GM10248 (cell line): ENCODE measurements around the gene DDX50.

Source experiments
- CTCF ChIA-PET: fragments of 300-600 bp; sonication (Branson Sonifier 250); formaldehyde crosslinking; extraction: SDS; loops from one replicate; lab custom pipeline; 2021; ENCODE audit warnings: antibody characterized with exemption; lab: Yijun Ruan, JAX
- POLR2A ChIA-PET: fragments of 350-650 bp; sonication (Branson Sonifier 250); formaldehyde crosslinking; extraction: SDS; loops from one replicate; lab custom pipeline; 2020; ENCODE audit warnings: antibody characterized with exemption; lab: Yijun Ruan, JAX
- DNase-seq: peaks from one replicate; pipeline ENCODE4 v3.0.0; 2012; ENCODE audit errors: extremely low spot score
- TF ChIP-seq, protein P1 (sequence below): IDR thresholded peaks from 2 replicates; pipeline ENCODE4 v1.5.1; 2012; ENCODE audit warnings: mild to moderate bottlenecking, low read depth; ENCODE audit errors: extremely low read depth, missing control alignments, control extremely low read depth

The DDX50 gene

DNA sequence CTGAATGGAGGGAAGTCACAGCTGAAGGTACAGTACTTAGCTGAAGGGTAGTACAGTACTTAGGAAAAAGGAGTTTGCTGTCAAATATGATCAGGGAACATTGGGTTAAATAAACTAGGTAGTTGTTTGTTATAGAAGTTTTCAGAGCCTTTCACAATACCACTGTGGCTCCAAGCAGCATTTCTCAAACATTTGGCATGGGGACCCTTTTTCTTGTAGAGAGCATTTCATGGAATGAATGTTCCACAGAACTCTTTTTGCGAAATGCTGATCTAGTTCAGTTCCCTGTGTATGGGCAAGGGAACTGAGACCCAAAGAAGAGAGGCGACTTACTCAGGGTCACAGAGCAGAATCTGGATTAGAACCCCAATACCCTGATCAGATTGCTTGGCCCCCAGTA is 31.5 kb upstream of the DDX50 start:
- no peak for DNase-seq
- TF ChIP-seq, protein P1, sequence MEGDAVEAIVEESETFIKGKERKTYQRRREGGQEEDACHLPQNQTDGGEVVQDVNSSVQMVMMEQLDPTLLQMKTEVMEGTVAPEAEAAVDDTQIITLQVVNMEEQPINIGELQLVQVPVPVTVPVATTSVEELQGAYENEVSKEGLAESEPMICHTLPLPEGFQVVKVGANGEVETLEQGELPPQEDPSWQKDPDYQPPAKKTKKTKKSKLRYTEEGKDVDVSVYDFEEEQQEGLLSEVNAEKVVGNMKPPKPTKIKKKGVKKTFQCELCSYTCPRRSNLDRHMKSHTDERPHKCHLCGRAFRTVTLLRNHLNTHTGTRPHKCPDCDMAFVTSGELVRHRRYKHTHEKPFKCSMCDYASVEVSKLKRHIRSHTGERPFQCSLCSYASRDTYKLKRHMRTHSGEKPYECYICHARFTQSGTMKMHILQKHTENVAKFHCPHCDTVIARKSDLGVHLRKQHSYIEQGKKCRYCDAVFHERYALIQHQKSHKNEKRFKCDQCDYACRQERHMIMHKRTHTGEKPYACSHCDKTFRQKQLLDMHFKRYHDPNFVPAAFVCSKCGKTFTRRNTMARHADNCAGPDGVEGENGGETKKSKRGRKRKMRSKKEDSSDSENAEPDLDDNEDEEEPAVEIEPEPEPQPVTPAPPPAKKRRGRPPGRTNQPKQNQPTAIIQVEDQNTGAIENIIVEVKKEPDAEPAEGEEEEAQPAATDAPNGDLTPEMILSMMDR: no peak
- POLR2A ChIA-PET: no interaction called here
- CTCF ChIA-PET: no interaction called here

DNA sequence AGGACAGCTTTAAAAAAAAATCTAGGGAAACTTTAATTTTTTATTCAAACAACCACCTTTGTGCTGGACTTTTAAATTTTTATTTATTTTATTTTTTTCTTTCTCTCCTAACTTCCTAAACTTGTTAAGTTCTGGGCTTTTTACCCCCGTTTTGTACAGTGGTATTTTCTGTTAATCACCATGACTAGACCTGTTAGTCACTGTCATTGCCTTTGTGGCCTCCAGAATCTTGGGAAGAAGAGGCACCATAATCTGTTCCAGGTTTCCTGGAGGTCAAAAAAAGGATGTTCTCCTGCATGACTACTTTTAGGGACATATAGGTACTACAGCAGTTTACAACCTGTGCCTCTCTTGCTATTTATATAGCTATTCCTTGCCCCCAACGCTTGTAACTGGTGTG is 31.1 kb upstream of the DDX50 start:
- DNase-seq: no peak
- CTCF ChIA-PET: interaction anchor here (2.3 kb wide), 1 partner anchor 9 kb away, joined by 4 read pairs; no protein-coding TSS in a partner anchor
- POLR2A ChIA-PET: no interaction called here
- TF ChIP-seq, protein P1: no peak

DNA sequence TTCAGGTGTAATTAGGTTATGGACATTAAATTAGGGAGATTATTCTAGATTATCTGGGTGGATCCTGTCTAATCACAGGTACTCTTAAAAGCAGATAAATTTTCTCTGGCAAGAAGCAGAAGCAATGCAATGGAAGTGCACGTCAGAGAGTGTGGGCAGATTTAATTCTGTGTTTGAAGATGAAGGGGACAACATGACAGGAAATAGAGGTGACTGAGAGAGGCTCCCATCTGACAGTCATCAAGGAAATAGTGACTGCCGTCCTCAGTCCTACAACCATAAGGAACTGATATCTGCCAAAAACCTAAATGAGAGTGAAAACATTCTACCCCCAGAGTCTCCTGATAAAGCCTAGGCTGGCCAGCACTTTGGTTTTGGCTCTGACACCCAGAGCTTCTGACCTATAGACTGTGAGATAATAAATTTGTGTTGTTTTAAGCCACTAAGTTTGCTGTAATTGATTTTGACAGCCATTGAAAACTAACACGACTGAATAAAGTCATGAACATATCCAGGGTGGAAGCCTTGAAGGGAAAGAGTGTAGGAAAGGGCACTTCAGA is 30.5 kb upstream of the DDX50 start:
- CTCF ChIA-PET: interaction anchor here (1.1 to 2.3 kb wide), 2 partner anchors 10 to 21 kb away, joined by 3 to 4 read pairs; no protein-coding TSS in a partner anchor

DNA sequence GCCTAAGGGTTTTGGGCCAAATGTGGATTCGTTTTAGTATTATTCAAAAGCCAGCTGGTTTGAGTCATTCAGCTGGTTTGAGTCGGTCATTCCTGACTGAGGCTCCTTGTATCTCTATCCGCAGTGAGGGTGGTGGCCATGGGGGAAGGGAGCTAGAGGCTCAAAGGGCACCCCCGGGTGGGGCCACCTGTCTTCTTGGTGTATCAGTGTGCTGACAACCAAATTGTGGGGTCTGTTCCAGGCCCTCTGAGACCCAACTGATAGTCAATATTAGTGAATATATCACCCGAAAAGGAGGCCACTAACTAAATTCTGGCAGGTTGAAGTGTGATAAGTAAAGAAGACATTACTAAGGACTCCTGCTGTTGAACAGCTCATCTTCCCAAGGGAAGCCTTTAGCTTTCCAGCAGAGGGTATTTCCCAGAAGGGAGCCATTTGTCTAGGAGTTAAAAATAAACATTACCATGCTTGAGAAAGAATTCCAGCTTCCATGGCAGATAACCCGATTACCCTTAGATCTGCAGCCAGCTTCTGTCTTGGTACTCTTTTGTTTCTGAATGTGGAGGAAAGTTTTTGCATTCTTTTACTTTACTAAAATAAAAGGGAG is 29.9 kb upstream of the DDX50 start:
- DNase-seq: no peak
- POLR2A ChIA-PET: interaction anchor here (0.5 kb wide), 1 partner anchor 203 kb away, joined by 5 read pairs; no protein-coding TSS in a partner anchor
- TF ChIP-seq, protein P1: no peak
- CTCF ChIA-PET: interaction anchor here (1.1 to 2.3 kb wide), 2 partner anchors 10 to 21 kb away, joined by 3 to 4 read pairs; no protein-coding TSS in a partner anchor

More for the DNA sequence above, 30.5 kb upstream of the DDX50 start:
- TF ChIP-seq, protein P1: no peak
- POLR2A ChIA-PET: interaction anchor here (0.5 kb wide), 1 partner anchor 203 kb away, joined by 5 read pairs; no protein-coding TSS in a partner anchor
- DNase-seq: no peak

DNA sequence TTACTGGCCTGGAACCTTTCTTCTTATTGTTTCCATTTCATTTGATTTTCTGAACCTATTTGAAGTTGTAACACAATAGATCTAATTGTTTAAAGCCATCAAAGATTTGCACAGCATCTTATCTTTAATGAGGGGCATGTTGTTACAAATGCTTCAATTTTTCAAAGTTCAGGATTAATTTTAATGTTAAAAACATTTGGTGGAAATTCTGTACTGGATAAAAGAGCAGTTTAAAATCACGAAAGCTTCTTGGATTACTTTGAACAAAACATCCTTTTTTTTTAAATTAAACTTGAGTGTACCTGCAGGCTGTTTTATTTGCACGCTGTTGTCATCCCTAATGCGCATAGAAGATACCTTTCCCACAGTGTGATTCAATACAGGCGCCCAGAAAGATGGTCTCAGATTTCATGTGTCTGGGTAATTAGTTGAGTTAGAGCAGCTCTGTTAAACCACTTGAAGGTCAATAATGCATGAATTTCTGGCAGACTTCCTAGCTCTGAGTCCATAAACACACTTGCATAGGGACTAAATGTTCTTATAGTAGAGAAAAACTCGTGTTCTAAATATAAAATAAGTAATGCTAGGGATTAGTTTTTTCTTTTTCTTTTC is 29.3 kb upstream of the DDX50 start:
- ChIA-PET CTCF (interaction anchor here (1.1 to 2.3 kb wide), 2 partner anchors 11 to 20 kb away, joined by 3 to 4 read pairs; no protein-coding TSS in a partner anchor), POLR2A (no interaction called here)
- TF ChIP-seq, protein P1: no peak
- no peak for DNase-seq
